Brain microvascular endothelial cell (primary cell): ENCODE data around the gene DSC2.

Experiments
- DNase-seq: peaks from one replicate; pipeline ENCODE4 v3.0.0-alpha.2; 2020
- H3K27ac ChIP-seq: fragments of 250-450 bp; sonication (Bioruptor Pico); 2 replicates; pipeline ENCODE4 v1.5.1; 2020; ENCODE audit warnings: mild to moderate bottlenecking, moderate library complexity
- H3K27me3 ChIP-seq: fragments of 250-450 bp; sonication (Bioruptor Pico); replicated peaks from 2 replicates; pipeline ENCODE4 v1.5.1; 2020; ENCODE audit warnings: mild to moderate bottlenecking
- H3K36me3 ChIP-seq: fragments of 250-450 bp; sonication (Bioruptor Pico); replicated peaks from 2 replicates; pipeline ENCODE4 v1.5.1; 2020; ENCODE audit warnings: mild to moderate bottlenecking
- H3K4me3 ChIP-seq: 2 replicates; pipeline ENCODE4 v1.5.1; 2011; ENCODE audit warnings: low read depth, mild to moderate bottlenecking, control low read depth, low read length, moderate library complexity
- CTCF ChIP-seq: IDR thresholded peaks from 2 replicates; pipeline ENCODE4 v1.5.1; 2011; ENCODE audit warnings: low read depth, mild to moderate bottlenecking, moderate library complexity, low read length, control low read depth, inconsistent platforms; ENCODE audit errors: missing control alignments
- in situ Hi-C: cut with HindIII; loops from 2 replicates; pipeline ENCODE4 v1.10.0; 2017; ENCODE audit warnings: low sequenced_read_pairs, low pct_ligation_motif_present

DSC2 gene

GRCh38 chr18:31058897-31059296 is 43.3 kb downstream of the DSC2 start:
- no peak for TF ChIP-seq CTCF
- no peak overlapping the region for H3K4me3 ChIP-seq
- no peaks in the 10 kb centered on the region for H3K27me3 ChIP-seq
- DNase-seq, result no peak
- no peak overlapping the region for H3K27ac ChIP-seq
- H3K36me3 ChIP-seq, result no peaks in the 10 kb centered on the region
- in situ Hi-C loops, result no loop called here

GRCh38 chr18:31057917-31058316 is 44.3 kb downstream of the DSC2 start:
- Histone ChIP-seq H3K27ac (no peak overlapping the region), H3K27me3 (no peaks in the 10 kb centered on the region), H3K4me3 (no peak overlapping the region), H3K36me3 (no peaks in the 10 kb centered on the region)
- no peak for TF ChIP-seq CTCF
- no peak for DNase-seq
- in situ Hi-C loops, result no loop called here

GRCh38 chr18:31057051-31057450 is 45.2 kb downstream of the DSC2 start:
- Histone ChIP-seq H3K4me3 (no peak overlapping the region), H3K36me3 (no peaks in the 10 kb centered on the region), H3K27ac (no peak overlapping the region), H3K27me3 (no peaks in the 10 kb centered on the region)
- no peak for DNase-seq
- TF ChIP-seq CTCF, result no peak
- in situ Hi-C loops, result no loop called here

- DNase-seq, result no peak
- TF ChIP-seq CTCF, result no peak
- Histone ChIP-seq H3K36me3 (no peaks in the 10 kb centered on the region), H3K27me3 (no peaks in the 10 kb centered on the region), H3K4me3 (no peak overlapping the region), H3K27ac (no peak overlapping the region)
- in situ Hi-C loops, result no loop called here
Measured at GRCh38 chr18:31056296-31056695, 45.9 kb downstream of the DSC2 start.

GRCh38 chr18:31050635-31051034 is 51.6 kb downstream of the DSC2 start:
- in situ Hi-C loops, result no loop called here
- H3K36me3 ChIP-seq, result no peaks in the 10 kb centered on the region
- no peak overlapping the region for H3K27ac ChIP-seq
- H3K27me3 ChIP-seq, result no peaks in the 10 kb centered on the region
- TF ChIP-seq CTCF, result no peak
- DNase-seq, result no peak
- H3K4me3 ChIP-seq, result no peak overlapping the region

GRCh38 chr18:31049189-31049588 is 53.0 kb downstream of the DSC2 start:
- H3K4me3 ChIP-seq, result no peak overlapping the region
- DNase-seq, result no peak
- H3K36me3 ChIP-seq, result no peaks in the 10 kb centered on the region
- no peaks in the 10 kb centered on the region for H3K27me3 ChIP-seq
- TF ChIP-seq CTCF, result no peak
- in situ Hi-C loops, result no loop called here
- H3K27ac ChIP-seq, result no peak overlapping the region
